ENCODE results near the gene CAMSAP1. TPM values are rescaled to one million over a fixed set of nuclear protein-coding genes. Genes with fewer than 3 reads are reported as not detected.

CAMSAP1 gene
- total and polyA plus RNA-seq, 2 donors (not counting 1 experiment from before 2014, with no cell fraction given): 5.0 to 18.8 TPM

DNA sequence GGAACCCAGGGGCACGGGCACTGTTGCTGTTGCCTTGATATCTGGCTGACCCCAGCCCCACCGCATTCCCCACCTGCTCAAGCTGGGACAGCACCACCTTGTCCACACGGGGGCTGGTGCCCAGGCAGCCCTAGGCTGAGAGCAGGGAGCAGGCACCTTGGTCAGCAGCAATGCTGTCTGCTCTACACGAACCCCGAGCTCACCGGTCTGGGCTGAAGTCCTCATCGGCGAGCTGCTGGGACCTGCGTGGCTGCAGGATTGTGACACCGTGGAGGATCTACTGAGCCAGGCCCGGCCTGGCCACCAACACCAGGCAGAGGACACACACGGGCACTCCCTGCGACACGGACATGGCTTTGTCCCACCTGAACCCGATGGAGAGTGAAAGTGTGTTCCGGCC is 127.3 kb downstream of the CAMSAP1 start:
- Histone ChIP-seq H3K27me3 (ENCODE audit: control insufficient read depth, insufficient read depth, low read length) (no peaks in the 10 kb centered on the region), H4K20me1 (ENCODE audit: control insufficient read depth, extremely low read depth, insufficient read depth, low read length) (no peaks in the 10 kb centered on the region), H3K9me3 (ENCODE audit: control insufficient read depth, insufficient read depth, low read depth, low read length) (no peaks in the 10 kb centered on the region), H3K79me2 (ENCODE audit: control insufficient read depth, insufficient read depth, low read length) (no peaks in the 10 kb centered on the region), H3K9ac (ENCODE audit: insufficient read depth, low read length) (no peak overlapping the region), H3K4me3 (replicated peaks in 1 of 4; ENCODE audit: control extremely low read depth in 1 of 4, insufficient read depth in 1 of 4, low read depth in 3 of 4, low read length in 4 of 4) (no peak overlapping the region), H3K36me3 (ENCODE audit: control insufficient read depth, insufficient read depth, low read length) (no peaks in the 10 kb centered on the region), H3K4me2 (ENCODE audit: extremely low read depth, insufficient read depth, low read length) (no peak overlapping the region), H3K27ac (ENCODE audit: insufficient read depth, low read length) (no peak overlapping the region), H3K4me1 (ENCODE audit: control insufficient read depth, extremely low read depth, insufficient read depth, low read length) (no peaks in the 10 kb centered on the region), H2AFZ (ENCODE audit: low read length) (no peak overlapping the region)
- DNase-seq (ENCODE audit: low read depth in 2 of 2): no peak
- TF ChIP-seq EZH2 (IDR thresholded peaks at IDR 0.05; ENCODE audit: low read length, missing control alignments): no peak
- TF ChIP-seq, protein P1, sequence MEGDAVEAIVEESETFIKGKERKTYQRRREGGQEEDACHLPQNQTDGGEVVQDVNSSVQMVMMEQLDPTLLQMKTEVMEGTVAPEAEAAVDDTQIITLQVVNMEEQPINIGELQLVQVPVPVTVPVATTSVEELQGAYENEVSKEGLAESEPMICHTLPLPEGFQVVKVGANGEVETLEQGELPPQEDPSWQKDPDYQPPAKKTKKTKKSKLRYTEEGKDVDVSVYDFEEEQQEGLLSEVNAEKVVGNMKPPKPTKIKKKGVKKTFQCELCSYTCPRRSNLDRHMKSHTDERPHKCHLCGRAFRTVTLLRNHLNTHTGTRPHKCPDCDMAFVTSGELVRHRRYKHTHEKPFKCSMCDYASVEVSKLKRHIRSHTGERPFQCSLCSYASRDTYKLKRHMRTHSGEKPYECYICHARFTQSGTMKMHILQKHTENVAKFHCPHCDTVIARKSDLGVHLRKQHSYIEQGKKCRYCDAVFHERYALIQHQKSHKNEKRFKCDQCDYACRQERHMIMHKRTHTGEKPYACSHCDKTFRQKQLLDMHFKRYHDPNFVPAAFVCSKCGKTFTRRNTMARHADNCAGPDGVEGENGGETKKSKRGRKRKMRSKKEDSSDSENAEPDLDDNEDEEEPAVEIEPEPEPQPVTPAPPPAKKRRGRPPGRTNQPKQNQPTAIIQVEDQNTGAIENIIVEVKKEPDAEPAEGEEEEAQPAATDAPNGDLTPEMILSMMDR (conservative IDR thresholded peaks at IDR 0.05 in 1 of 2, IDR thresholded peaks at IDR 0.05 in 1 of 2; ENCODE audit: low read depth in 1 of 2, low read length in 2 of 2): no peak

- H3K79me2 ChIP-seq (ENCODE audit: control insufficient read depth, insufficient read depth, low read length): no peaks in the 10 kb centered on the region
- H3K27me3 ChIP-seq (ENCODE audit: control insufficient read depth, insufficient read depth, low read length): no peaks in the 10 kb centered on the region
- no peaks in the 10 kb centered on the region for H3K4me1 ChIP-seq (ENCODE audit: control insufficient read depth, extremely low read depth, insufficient read depth, low read length)
- no peak for DNase-seq (ENCODE audit: low read depth in 2 of 2)
- no peak overlapping the region for H3K9ac ChIP-seq (ENCODE audit: insufficient read depth, low read length)
- no peak overlapping the region for H2AFZ ChIP-seq (ENCODE audit: low read length)
- no peaks in the 10 kb centered on the region for H3K36me3 ChIP-seq (ENCODE audit: control insufficient read depth, insufficient read depth, low read length)
- no peaks in the 10 kb centered on the region for H4K20me1 ChIP-seq (ENCODE audit: control insufficient read depth, extremely low read depth, insufficient read depth, low read length)
- no peak overlapping the region for H3K4me3 ChIP-seq (replicated peaks in 1 of 4; ENCODE audit: control extremely low read depth in 1 of 4, insufficient read depth in 1 of 4, low read depth in 3 of 4, low read length in 4 of 4)
- H3K4me2 ChIP-seq (ENCODE audit: extremely low read depth, insufficient read depth, low read length): no peak overlapping the region
- no peak for TF ChIP-seq EZH2 (IDR thresholded peaks at IDR 0.05; ENCODE audit: low read length, missing control alignments)
- TF ChIP-seq, protein P1 (conservative IDR thresholded peaks at IDR 0.05 in 1 of 2, IDR thresholded peaks at IDR 0.05 in 1 of 2; ENCODE audit: low read depth in 1 of 2, low read length in 2 of 2): no peak
- no peak overlapping the region for H3K27ac ChIP-seq (ENCODE audit: insufficient read depth, low read length)
- no peaks in the 10 kb centered on the region for H3K9me3 ChIP-seq (ENCODE audit: control insufficient read depth, insufficient read depth, low read depth, low read length)
Observed at GRCh38 chr9:135779571-135779970, 127.8 kb downstream of the CAMSAP1 start.

GRCh38 chr9:135778421-135778820 is 128.9 kb downstream of the CAMSAP1 start:
- H3K9me3 ChIP-seq (ENCODE audit: control insufficient read depth, insufficient read depth, low read depth, low read length): peaks cover 2% of the 10 kb centered on the region
- TF ChIP-seq, protein P1 (conservative IDR thresholded peaks at IDR 0.05 in 1 of 2, IDR thresholded peaks at IDR 0.05 in 1 of 2; ENCODE audit: low read depth in 1 of 2, low read length in 2 of 2): no peak
- TF ChIP-seq EZH2 (IDR thresholded peaks at IDR 0.05; ENCODE audit: low read length, missing control alignments): no peak
- H4K20me1 ChIP-seq (ENCODE audit: control insufficient read depth, extremely low read depth, insufficient read depth, low read length): no peaks in the 10 kb centered on the region
- H3K4me1 ChIP-seq (ENCODE audit: control insufficient read depth, extremely low read depth, insufficient read depth, low read length): no peaks in the 10 kb centered on the region
- DNase-seq (ENCODE audit: low read depth in 2 of 2): no peak
- H2AFZ ChIP-seq (ENCODE audit: low read length): no peak overlapping the region
- no peak overlapping the region for H3K4me3 ChIP-seq (replicated peaks in 1 of 4; ENCODE audit: control extremely low read depth in 1 of 4, insufficient read depth in 1 of 4, low read depth in 3 of 4, low read length in 4 of 4)
- no peaks in the 10 kb centered on the region for H3K79me2 ChIP-seq (ENCODE audit: control insufficient read depth, insufficient read depth, low read length)
- no peak overlapping the region for H3K9ac ChIP-seq (ENCODE audit: insufficient read depth, low read length)
- H3K27ac ChIP-seq (ENCODE audit: insufficient read depth, low read length): no peak overlapping the region
- H3K4me2 ChIP-seq (ENCODE audit: extremely low read depth, insufficient read depth, low read length): no peak overlapping the region
- no peaks in the 10 kb centered on the region for H3K36me3 ChIP-seq (ENCODE audit: control insufficient read depth, insufficient read depth, low read length)
- no peaks in the 10 kb centered on the region for H3K27me3 ChIP-seq (ENCODE audit: control insufficient read depth, insufficient read depth, low read length)
